Adrenal gland (tissue), 12 donors: ENCODE measurements around the gene MTX3. TPM values are rescaled to one million over a fixed set of nuclear protein-coding genes. Genes with fewer than 3 reads are reported as not detected.

Experiments used
- DNase-seq, 7 donors: peaks; one replicate each; pipeline ENCODE4 v3.0.0-alpha.2; 2019 to 2020
- H3K27ac ChIP-seq, 5 donors: fragments of 200-600 bp; sonication (generic) in 4 of 5; 1 replicate in 3 of 5; 2 replicates in 2 of 5; pipeline versions ENCODE4 v1.5.1 to v1.8.0; 2016 to 2020; ENCODE audit warnings: mild to moderate bottlenecking in 1 of 5
- H3K27me3 ChIP-seq: fragments of 200-600 bp; 2 replicates; pipeline ENCODE4 v1.8.0; 2021
- H3K36me3 ChIP-seq, 2 donors: fragments of 200-600 bp; replicated peaks in 1 of 2; 1 replicate in 1 of 2; 2 replicates in 1 of 2; pipeline versions ENCODE4 v1.5.1 to v1.8.0; 2018 to 2022
- H3K4me1 ChIP-seq, 2 donors: fragments of 200-600 bp; replicated peaks in 1 of 2; 1 replicate in 1 of 2; 2 replicates in 1 of 2; pipeline versions ENCODE4 v1.5.1 to v1.8.0; 2018 to 2021
- H3K4me3 ChIP-seq, 4 donors: fragments of 200-600 bp; sonication (generic) in 3 of 4; one replicate each; pipeline ENCODE4 v1.5.1; 2016 to 2018
- H3K9me3 ChIP-seq, 3 donors: fragments of 200-600 bp; sonication (generic) in 1 of 3; replicated peaks in 1 of 3; 1 replicate in 2 of 3; 2 replicates in 1 of 3; pipeline versions ENCODE4 v1.5.1 to v1.8.0; 2016 to 2021
- POLR2A ChIP-seq, 2 donors: fragments of 450-650 bp; IDR thresholded peaks; one replicate each; pipeline ENCODE4 v1.6.1; 2017; ENCODE audit warnings: antibody characterized with exemption in 2 of 2, mild to moderate bottlenecking in 2 of 2, moderate library complexity in 1 of 2
- WGBS, 4 donors: extraction: QIAGEN DNeasy Blood & Tissue Kit in 2 of 4; methylation state at CpG; one replicate each; pipeline versions ENCODE4 v1.1.5 to v1.1.7; 2013 to 2017; 5-methylcytosine and 5-hydroxymethylcytosine counted together
- intact Hi-C, 2 donors: fragments of 100-400 bp; cut with DNase I; formaldehyde crosslinking; loops; one replicate each; pipeline versions ENCODE4 v1.14.1 to v1.15.0; 2022 to 2023
- polyA plus RNA-seq, 3 donors: library from polyadenylated mRNA; stranded (reverse); fragments of 200-250 nt in 2 of 3; fragments of 350-450 nt in 1 of 3; fragmentation: Illumina TruSeq in 1 of 3; extraction: RNeasy Lipid Tissue Mini Kit (QIAGEN cat#74804) in 1 of 3; gene quantifications; one replicate each; pipeline ENCODE4 v1.2.3, GENCODE V29; 2013 to 2014
- total RNA-seq, 9 donors: library from RNA; depleted of rRNA in 4 of 9; stranded (reverse); fragments of >200 nt in 4 of 9; fragments of 120-200 nt in 1 of 9; fragmentation: NEBNext Ultra II Directional in 1 of 9; extraction: Animal tissue kit (Norgen Biotek cat#: 25700) in 1 of 9; gene quantifications; one replicate each; pipeline versions ENCODE4 v1.1.0 to v1.2.4, GENCODE V29; 2013 to 2023
- TF ChIP-seq, protein P1 (sequence below), 6 experiments: fragments of 450-650 bp in 4 of 6; fragments of 200-600 bp in 2 of 6; sonication (generic) in 1 of 6; IDR thresholded peaks; 1 replicate in 5 of 6; 2 replicates in 1 of 6; pipeline versions ENCODE4 v1.5.1 to v1.8.0; 2016 to 2021; ENCODE audit warnings: antibody characterized with exemption in 6 of 6, mild to moderate bottlenecking in 2 of 6, moderate library complexity in 1 of 6
- donor health status: healthy with polysubstance abuse.
- donor health status: Bipolar disorder and iron deficiency.
- donor health status: DM: yes; HTN: yes; CAD: no.
- donor health status: DM: no; HTN: no; CAD: no.
- donor health status: DM: no; HTN: no; CAD: no.
- donor health status: DM: yes; HTN: yes; CAD: no.

The MTX3 gene
- total and polyA plus RNA-seq, 12 donors, result 6.7 to 32.7 (median 18.8) TPM

DNA sequence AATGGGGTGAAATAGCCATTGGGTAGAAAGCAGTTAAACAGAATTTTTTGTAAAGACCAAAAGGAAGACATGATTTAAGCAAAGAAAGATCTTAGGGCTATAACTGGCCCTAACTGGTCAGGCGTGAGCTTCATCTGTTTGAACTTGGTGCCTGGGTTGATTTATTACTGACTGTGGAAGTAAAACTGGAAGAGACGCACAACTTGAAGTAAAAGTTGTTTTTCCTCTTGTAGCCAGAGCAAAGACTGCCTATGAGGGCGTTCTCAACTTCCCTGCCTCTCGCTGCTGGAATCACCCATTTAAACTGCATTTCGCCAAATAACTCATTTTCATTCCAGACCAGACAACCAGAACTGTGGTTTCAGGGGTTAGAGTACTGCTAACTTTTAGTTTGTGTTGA, 45.6 kb upstream of the MTX3 start:
- TF ChIP-seq, protein P1, sequence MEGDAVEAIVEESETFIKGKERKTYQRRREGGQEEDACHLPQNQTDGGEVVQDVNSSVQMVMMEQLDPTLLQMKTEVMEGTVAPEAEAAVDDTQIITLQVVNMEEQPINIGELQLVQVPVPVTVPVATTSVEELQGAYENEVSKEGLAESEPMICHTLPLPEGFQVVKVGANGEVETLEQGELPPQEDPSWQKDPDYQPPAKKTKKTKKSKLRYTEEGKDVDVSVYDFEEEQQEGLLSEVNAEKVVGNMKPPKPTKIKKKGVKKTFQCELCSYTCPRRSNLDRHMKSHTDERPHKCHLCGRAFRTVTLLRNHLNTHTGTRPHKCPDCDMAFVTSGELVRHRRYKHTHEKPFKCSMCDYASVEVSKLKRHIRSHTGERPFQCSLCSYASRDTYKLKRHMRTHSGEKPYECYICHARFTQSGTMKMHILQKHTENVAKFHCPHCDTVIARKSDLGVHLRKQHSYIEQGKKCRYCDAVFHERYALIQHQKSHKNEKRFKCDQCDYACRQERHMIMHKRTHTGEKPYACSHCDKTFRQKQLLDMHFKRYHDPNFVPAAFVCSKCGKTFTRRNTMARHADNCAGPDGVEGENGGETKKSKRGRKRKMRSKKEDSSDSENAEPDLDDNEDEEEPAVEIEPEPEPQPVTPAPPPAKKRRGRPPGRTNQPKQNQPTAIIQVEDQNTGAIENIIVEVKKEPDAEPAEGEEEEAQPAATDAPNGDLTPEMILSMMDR (IDR thresholded peaks at IDR 0.05), result no peak
- TF ChIP-seq POLR2A (IDR thresholded peaks at IDR 0.05), result no peak

DNA sequence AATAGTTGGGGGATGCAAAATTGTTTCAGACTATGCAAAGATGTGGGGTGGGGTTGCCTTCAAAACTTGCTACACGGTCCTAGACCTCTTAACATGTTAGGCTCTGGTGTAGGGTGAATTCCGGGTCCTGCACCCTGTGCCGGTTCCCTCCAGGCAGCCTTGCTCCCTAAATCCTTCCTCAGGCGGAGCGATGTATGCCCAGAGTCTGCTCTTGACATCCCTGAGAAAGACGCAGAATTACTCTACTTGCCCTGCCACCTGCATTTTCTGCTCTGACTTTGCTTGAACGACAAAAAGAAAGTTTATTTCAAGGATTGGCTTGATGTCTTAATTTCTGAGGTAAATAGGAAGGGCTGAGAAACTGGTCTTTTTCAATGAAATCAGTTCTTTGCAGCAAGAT, 44.8 kb upstream of the MTX3 start:
- WGBS, 4 donors, result 82 to 86% (median 84%) methylated on average over 7 of the region's 7 CpGs
- H3K27ac ChIP-seq, result no peak overlapping the region
- TF ChIP-seq, protein P1 (IDR thresholded peaks at IDR 0.05), result no peak
- peaks cover 60% of the 10 kb centered on the region for H3K27me3 ChIP-seq
- no peaks in the 10 kb centered on the region for H3K36me3 ChIP-seq
- peak overlapping the region in 1 of 4 donors; percentile 41 for H3K4me3 ChIP-seq
- intact Hi-C loops, result no loop called here
- H3K9me3 ChIP-seq, result no peaks in the 10 kb centered on the region
- DNase-seq, result no peak
- no peaks in the 10 kb centered on the region for H3K4me1 ChIP-seq

More for the DNA sequence above, 45.6 kb upstream of the MTX3 start:
- DNase-seq, result no peak
- Histone ChIP-seq H3K36me3 (no peaks in the 10 kb centered on the region), H3K9me3 (no peaks in the 10 kb centered on the region), H3K27me3 (peaks cover 60% of the 10 kb centered on the region), H3K27ac (no peak overlapping the region), H3K4me1 (no peaks in the 10 kb centered on the region), H3K4me3 (no peak overlapping the region)
- intact Hi-C loops, result no loop called here
- WGBS, 4 donors, result 84 to 91% (median 88%) methylated on average over 5 of the region's 5 CpGs

DNA sequence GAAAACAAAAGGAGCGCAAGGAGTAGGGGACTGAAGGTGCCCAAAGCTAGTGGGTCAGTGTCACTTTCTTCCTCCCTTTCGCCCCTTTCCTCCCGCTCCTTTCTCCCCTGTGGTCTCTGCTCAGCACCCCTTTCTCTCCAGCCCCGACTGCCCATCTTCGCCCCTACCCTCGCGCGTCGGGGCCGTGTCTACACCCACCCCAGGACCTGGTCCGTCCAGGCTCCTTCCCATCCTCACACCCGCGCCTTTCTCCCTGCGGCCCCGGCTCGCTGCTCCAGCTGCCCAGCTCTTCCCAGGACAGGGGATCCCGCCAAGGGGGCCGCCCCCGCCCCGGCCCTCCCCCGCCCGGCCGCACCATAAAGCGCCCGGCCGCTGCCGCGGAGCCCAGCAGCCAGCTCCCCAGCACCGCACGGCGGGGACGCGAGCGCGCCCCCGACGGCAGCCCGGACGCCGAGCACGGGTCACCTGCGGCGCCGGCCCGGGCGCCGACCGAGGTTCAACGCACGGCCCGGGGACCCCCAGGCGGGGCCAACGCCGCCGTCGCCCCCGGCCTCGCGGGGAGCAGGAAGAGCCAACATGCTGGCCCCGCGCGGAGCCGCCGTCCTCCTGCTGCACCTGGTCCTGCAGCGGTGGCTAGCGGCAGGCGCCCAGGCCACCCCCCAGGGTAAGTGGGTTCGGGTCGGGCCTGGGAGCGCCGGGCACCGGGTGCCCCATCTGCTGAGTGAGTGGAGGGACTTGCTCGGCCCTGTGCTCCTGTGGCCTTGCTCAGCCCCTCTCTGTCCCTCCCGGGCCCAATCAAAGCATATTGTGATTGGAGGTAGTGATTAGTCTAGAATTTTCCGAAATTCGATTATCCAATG, 44.1 kb upstream of the MTX3 start, which contains the start of gene THBS4:
Gene THBS4 (plus strand): TSS at position 387 of the 860 bp plus-strand sequence. CDS start 190 bp downstream, at position 577.
- intact Hi-C loops, result no loop called here
- no peak for DNase-seq
- no peaks in the 10 kb centered on the region for H3K9me3 ChIP-seq
- H3K4me1 ChIP-seq, result no peaks in the 10 kb centered on the region
- peaks cover 60% of the 10 kb centered on the region for H3K27me3 ChIP-seq
- H3K4me3 ChIP-seq, result peak within 1 kb of the TSS in 1 of 4 donors; percentile 41
- TF ChIP-seq POLR2A (IDR thresholded peaks at IDR 0.05), result no peak
- TF ChIP-seq, protein P1 (IDR thresholded peaks at IDR 0.05), result no peak
- WGBS, 4 donors, result 7 to 18% (median 12%) methylated on average over 19 to 76 of the region's 76 CpGs
- H3K36me3 ChIP-seq, result no peaks in the 10 kb centered on the region
- no peak within 1 kb of the TSS for H3K27ac ChIP-seq

DNA sequence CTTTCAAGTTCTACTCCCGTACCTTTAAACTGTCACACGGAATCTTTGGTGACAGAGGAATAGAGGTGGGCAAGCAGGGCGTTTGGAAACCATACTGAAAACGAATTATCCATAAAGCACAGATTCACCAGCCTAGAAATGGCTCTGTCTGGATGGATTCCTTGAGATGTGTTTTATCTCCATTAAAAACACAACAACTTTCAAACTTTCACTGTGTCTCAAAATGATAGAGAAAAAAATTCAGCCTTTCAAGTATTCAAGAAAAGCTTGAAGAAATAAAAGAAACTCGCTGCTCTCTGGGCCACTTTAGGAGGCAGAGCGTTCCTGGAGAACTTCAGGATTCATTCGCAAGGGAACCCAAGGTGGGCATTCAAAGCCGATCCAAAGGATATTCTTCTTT, 43.5 kb upstream of the MTX3 start:
- H3K4me3 ChIP-seq, result peak overlapping the region in 1 of 4 donors; percentile 41
- H3K36me3 ChIP-seq, result no peaks in the 10 kb centered on the region
- DNase-seq, result no peak
- intact Hi-C loops, result no loop called here
- H3K4me1 ChIP-seq, result no peaks in the 10 kb centered on the region
- H3K27me3 ChIP-seq, result peaks cover 60% of the 10 kb centered on the region
- H3K27ac ChIP-seq, result no peak overlapping the region
- WGBS, 4 donors, result 43 to 48% (median 46%) methylated on average over 8 of the region's 8 CpGs
- H3K9me3 ChIP-seq, result no peaks in the 10 kb centered on the region
- TF ChIP-seq, protein P1 (IDR thresholded peaks at IDR 0.05), result no peak
- no peak for TF ChIP-seq POLR2A (IDR thresholded peaks at IDR 0.05)
